HL-60 (cell line): ENCODE results near the gene GPAM.

Source experiments
- CTCF ChIP-seq: IDR thresholded peaks from one replicate; pipeline ENCODE4 v1.5.1; 2011; ENCODE audit warnings: low read length, control low read depth, inconsistent platforms; ENCODE audit not compliant: insufficient read depth
- POLR2AphosphoS5 ChIP-seq: IDR thresholded peaks from 2 replicates; pipeline ENCODE4 v1.6.1; 2012; ENCODE audit warnings: low read depth
- REST ChIP-seq: IDR thresholded peaks from 2 replicates; pipeline ENCODE4 v1.6.1; 2012; ENCODE audit warnings: low read depth; ENCODE audit not compliant: insufficient replicate concordance

GRCh38 chr10:112214298-112214926 is 30.8 kb upstream of the GPAM start:
- no peak for TF ChIP-seq CTCF
- TF ChIP-seq POLR2AphosphoS5: no peak
- TF ChIP-seq REST: no peak
